RPMI8226 (cell line): ENCODE measurements around the gene EME2.

ENCODE experiments used
- DNase-seq: peaks from one replicate; pipeline ENCODE4 v3.0.0-alpha.2; 2015

Gene EME2

GRCh38 chr16:1745900-1746692 is 26.5 kb upstream of the EME2 start:
- no peak for DNase-seq

- no peak for DNase-seq
These were observed 25.9 kb upstream of the EME2 start for GRCh38 chr16:1746693-1747195.

- no peak for DNase-seq
These were observed 24.7 kb upstream of the EME2 start for GRCh38 chr16:1747934-1748333.

- DNase-seq: no peak
These were observed 23.2 kb upstream of the EME2 start for GRCh38 chr16:1749152-1750117.

- no peak for DNase-seq
These were observed 20.7 kb upstream of the EME2 start for GRCh38 chr16:1751946-1752345.

GRCh38 chr16:1752853-1753252 is 19.8 kb upstream of the EME2 start:
- no peak for DNase-seq

GRCh38 chr16:1754204-1754603 is 18.4 kb upstream of the EME2 start:
- no peak for DNase-seq

GRCh38 chr16:1757714-1758461 is 14.7 kb upstream of the EME2 start:
- no peak for DNase-seq

- DNase-seq: no peak
These were observed 13.7 kb upstream of the EME2 start for GRCh38 chr16:1758923-1759322.

- DNase-seq: no peak
These were observed 13.1 kb upstream of the EME2 start for GRCh38 chr16:1759511-1759910.

- DNase-seq: no peak
These were observed 11.7 kb upstream of the EME2 start for GRCh38 chr16:1760911-1761310.

GRCh38 chr16:1761751-1762150 is 10.9 kb upstream of the EME2 start:
- DNase-seq: no peak

- no peak for DNase-seq
These were observed 10.3 kb upstream of the EME2 start for GRCh38 chr16:1762196-1762878.

- DNase-seq: peak; percentile 26
These were observed 9.6 kb upstream of the EME2 start for GRCh38 chr16:1762879-1763520.

GRCh38 chr16:1763521-1764511 is 8.8 kb upstream of the EME2 start:
- DNase-seq: no peak

GRCh38 chr16:1764971-1765370 is 7.6 kb upstream of the EME2 start:
- no peak for DNase-seq

- no peak for DNase-seq
These were observed 6.8 kb upstream of the EME2 start for GRCh38 chr16:1765826-1766225.

GRCh38 chr16:1766231-1766630 is 6.4 kb upstream of the EME2 start:
- no peak for DNase-seq

GRCh38 chr16:1766701-1767100 is 5.9 kb upstream of the EME2 start:
- DNase-seq: no peak
